ENCODE results near the gene SPECC1.
A peak's percentile ranks its signal among the peaks of the same experiment; 100 is the strongest.
"Not testable (repeated sequence)": the region's sequence is repeated elsewhere in the genome, so short reads cannot be mapped to it uniquely, and the experiment has no call there.

The SPECC1 gene

GRCh38 chr17:20207262-20207985, 198.3 kb downstream of the SPECC1 start:
- no peak for DNase-seq (ENCODE audit: low read depth)

- DNase-seq (ENCODE audit: low read depth) = no peak
Measured at GRCh38 chr17:20208717-20209116, 199.6 kb downstream of the SPECC1 start.

- no peak for DNase-seq (ENCODE audit: low read depth)
Measured at GRCh38 chr17:20210180-20210579, 201.0 kb downstream of the SPECC1 start.

- DNase-seq (ENCODE audit: low read depth) = no peak
Measured at GRCh38 chr17:20210614-20211013, 201.5 kb downstream of the SPECC1 start.

- DNase-seq (ENCODE audit: low read depth) = no peak
Measured at GRCh38 chr17:20211246-20211645, 202.1 kb downstream of the SPECC1 start.

GRCh38 chr17:20213449-20213848, 204.3 kb downstream of the SPECC1 start:
- DNase-seq (ENCODE audit: low read depth) = no peak

- DNase-seq (ENCODE audit: low read depth) = no peak
Measured at GRCh38 chr17:20214794-20215193, 205.6 kb downstream of the SPECC1 start.

- DNase-seq (ENCODE audit: low read depth) = no peak
Measured at GRCh38 chr17:20216154-20216815, 207.1 kb downstream of the SPECC1 start.

GRCh38 chr17:20216853-20217252, 207.7 kb downstream of the SPECC1 start:
- no peak for DNase-seq (ENCODE audit: low read depth)

GRCh38 chr17:20217677-20218076, 208.5 kb downstream of the SPECC1 start:
- DNase-seq (ENCODE audit: low read depth) = no peak

- DNase-seq (ENCODE audit: low read depth) = no peak
Measured at GRCh38 chr17:20218272-20218671, 209.1 kb downstream of the SPECC1 start.

- DNase-seq (ENCODE audit: low read depth) = no peak
Measured at GRCh38 chr17:20223808-20224328, 214.7 kb downstream of the SPECC1 start.

GRCh38 chr17:20224379-20224778, 215.2 kb downstream of the SPECC1 start:
- DNase-seq (ENCODE audit: low read depth) = no peak

- no peak for DNase-seq (ENCODE audit: low read depth)
Measured at GRCh38 chr17:20225162-20226115, 216.3 kb downstream of the SPECC1 start.

GRCh38 chr17:20226814-20227482, 217.8 kb downstream of the SPECC1 start:
- DNase-seq (ENCODE audit: low read depth) = peak; percentile 46

- not testable (repeated sequence) for DNase-seq (ENCODE audit: low read depth)
Measured at GRCh38 chr17:20227720-20228370, 218.7 kb downstream of the SPECC1 start.

- no peak for DNase-seq (ENCODE audit: low read depth)
Measured at GRCh38 chr17:20228410-20228809, 219.3 kb downstream of the SPECC1 start.

- DNase-seq (ENCODE audit: low read depth) = no peak
Measured at GRCh38 chr17:20228860-20229259, 219.7 kb downstream of the SPECC1 start.

GRCh38 chr17:20230924-20231323, 221.8 kb downstream of the SPECC1 start:
- no peak for DNase-seq (ENCODE audit: low read depth)

- DNase-seq (ENCODE audit: low read depth) = no peak
Measured at GRCh38 chr17:20232611-20233010, 223.5 kb downstream of the SPECC1 start.

- DNase-seq (ENCODE audit: low read depth) = no peak
Measured at GRCh38 chr17:20234276-20234675, 225.1 kb downstream of the SPECC1 start.
